Measurements from ENCODE around the gene SUFU. TPM values are rescaled to one million over a fixed set of nuclear protein-coding genes. Genes with fewer than 3 reads are reported as not detected.
A peak's percentile ranks its signal among the peaks of the same experiment; 100 is the strongest.

SUFU gene
- total and polyA plus RNA-seq, 2 of the 13 experiments (the other 11 are each of a cell fraction or from before 2014, with no cell fraction given) = 2.9 to 5.5 TPM

- no peak for FAIRE-seq
- Histone ChIP-seq H3K79me2 (ENCODE audit: insufficient read depth, low read length) (no peaks in the 10 kb centered on the region), H3K9ac (ENCODE audit: insufficient read depth, low read depth, low read length) (no peak overlapping the region), H3K9me3 (ENCODE audit: low read length) (no peaks in the 10 kb centered on the region), H3K36me3 (replicated peaks in 1 of 2; ENCODE audit: control insufficient read depth in 1 of 2, insufficient read depth in 2 of 2, low read length in 2 of 2) (no peaks in the 10 kb centered on the region), H3K27ac (ENCODE audit: extremely low read length, insufficient read depth, low read length) (no peak overlapping the region), H3K4me2 (ENCODE audit: low read depth, low read length) (peak overlapping the region; percentile 88), H3K27me3 (ENCODE audit: control insufficient read depth in 1 of 2, insufficient read depth in 2 of 2, low read length in 2 of 2) (no peaks in the 10 kb centered on the region), H2AFZ (ENCODE audit: low read length) (no peak overlapping the region), H4K20me1 (ENCODE audit: insufficient read depth, low read length) (no peaks in the 10 kb centered on the region), H3K4me1 (ENCODE audit: insufficient read depth, low read length) (peaks cover 100% of the 10 kb centered on the region), H3K4me3 (replicated peaks in 1 of 3; ENCODE audit: insufficient read depth in 1 of 3, low read depth in 2 of 3, low read length in 3 of 3) (peak overlapping the region in 1 of 3 experiments; percentile 30; a peak in 1 of 6 replicates)
- no peak for ATAC-seq
- no TSS peak for BruUV-seq (replicated peaks)
- POLR2A ChIA-PET = interaction anchor here (1.1 to 2.3 kb wide), 2 partner anchors 10 to 26 kb away, joined by 4 to 17 read pairs; partner anchors contain the start of gene TRIM8
- WGBS (ENCODE audit: low lambda C conversion rate) = 5% methylated on average over 6 of the region's 6 CpGs
- CTCF ChIA-PET (ENCODE audit: low intra/inter-chr PET ratio, low total read pairs) = no interaction called here
- in situ Hi-C loops (cut with HindIII; ENCODE audit: extremely low pct_ligation_motif_present, low pct_unique_long_range_greater_than_20kb) = no loop called here
- peak; percentile 51 for DNase-seq (ENCODE audit: low spot score)
- intact Hi-C loops (cut with micrococcal nuclease; ENCODE audit: unreplicated experiment) = no loop called here
- TF ChIP-seq ZNF776 (CRISPR knock-in tag; IDR thresholded peaks at IDR 0.05) = no peak
- TF ChIP-seq HNRNPK (IDR thresholded peaks at IDR 0.05; ENCODE audit: low read depth, low read length, poor library complexity, severe bottlenecking) = no peak
- no peak for TF ChIP-seq FOXO1 (CRISPR knock-in tag; IDR thresholded peaks at IDR 0.05)
- no peak for TF ChIP-seq MEIS1 (CRISPR knock-in tag; IDR thresholded peaks at IDR 0.05; ENCODE audit: borderline replicate concordance)
- peak; percentile 26; the same call in 1 of the 2 replicates for TF ChIP-seq CEBPB (IDR thresholded peaks at IDR 0.05; ENCODE audit: borderline replicate concordance, low read depth, low read length)
- no peak for TF ChIP-seq LCORL (IDR thresholded peaks at IDR 0.05)
- 0 out of 2 replicates have a peak, but pooled peaks have one; percentile 18 for TF ChIP-seq LCORL (CRISPR knock-in tag; IDR thresholded peaks at IDR 0.05)
- TF ChIP-seq HCFC1 (IDR thresholded peaks at IDR 0.05; ENCODE audit: low read depth, low read length) = no peak
- no peak for TF ChIP-seq ZNF468 (CRISPR knock-in tag; IDR thresholded peaks at IDR 0.05)
- TF ChIP-seq TCF7L2 (IDR thresholded peaks at IDR 0.05; ENCODE audit: low read depth, low read length) = no peak
- TF ChIP-seq ZC3H13 (CRISPR knock-in tag; IDR thresholded peaks at IDR 0.05) = no peak
- TF ChIP-seq ZNF138 (CRISPR knock-in tag; IDR thresholded peaks at IDR 0.05; ENCODE audit: low read depth) = no peak
- TF ChIP-seq ZNF205 (CRISPR knock-in tag; IDR thresholded peaks at IDR 0.05) = no peak
- no peak for TF ChIP-seq ZNF281 (CRISPR knock-in tag; IDR thresholded peaks at IDR 0.05; ENCODE audit: borderline replicate concordance)
- TF ChIP-seq NFYB (CRISPR knock-in tag; IDR thresholded peaks at IDR 0.05) = peak; percentile 25
- peak; percentile 93 for TF ChIP-seq HIVEP1 (CRISPR knock-in tag; IDR thresholded peaks at IDR 0.05)
- TF ChIP-seq RXRA (CRISPR knock-in tag; IDR thresholded peaks at IDR 0.05) = 0 out of 2 replicates have a peak, but pooled peaks have one; percentile 17
- no peak for TF ChIP-seq ATF5 (CRISPR knock-in tag; IDR thresholded peaks at IDR 0.05; ENCODE audit: low read depth)
- no peak for TF ChIP-seq ZNF615 (CRISPR knock-in tag; IDR thresholded peaks at IDR 0.05; ENCODE audit: borderline replicate concordance)
- TF ChIP-seq ZBTB21 (CRISPR knock-in tag; IDR thresholded peaks at IDR 0.05) = no peak
- TF ChIP-seq TOPORS (CRISPR knock-in tag; IDR thresholded peaks at IDR 0.05) = no peak
- no peak for TF ChIP-seq ZNF740 (CRISPR knock-in tag; IDR thresholded peaks at IDR 0.05)
- no peak for TF ChIP-seq TMF1 (CRISPR knock-in tag; IDR thresholded peaks at IDR 0.05; ENCODE audit: low read depth)
Observed at GRCh38 chr10:102670871-102671434, 167.2 kb downstream of the SUFU start.

All from HepG2 (cell line).